ENCODE measurements around the gene OLFM1. TPM values are rescaled to one million over a fixed set of nuclear protein-coding genes. Genes with fewer than 3 reads are reported as not detected.

Gene OLFM1
- total RNA-seq, 4 donors from 2014 or later = 8.5 to 73.9 (median 19.1) TPM

GRCh38 chr9:135047521-135047920 is 39.9 kb upstream of the OLFM1 start:
- Histone ChIP-seq H3K27me3 (no peaks in the 10 kb centered on the region), H3K9me3 (no peaks in the 10 kb centered on the region), H3K4me1 (no peaks in the 10 kb centered on the region), H3K4me3 (no peak overlapping the region), H3K36me3 (no peaks in the 10 kb centered on the region), H3K27ac (no peak overlapping the region)
- intact Hi-C loops (cut with DNase I; ENCODE audit: low total_unique reads) = no loop called here
- DNase-seq = no peak
- TF ChIP-seq CTCF (IDR thresholded peaks at IDR 0.05) = no peak
- no peak for TF ChIP-seq POLR2A (IDR thresholded peaks at IDR 0.05)

- no peaks in the 10 kb centered on the region for H3K4me1 ChIP-seq
- no peak overlapping the region for H3K27ac ChIP-seq
- no peaks in the 10 kb centered on the region for H3K9me3 ChIP-seq
- no peak for DNase-seq
- no peaks in the 10 kb centered on the region for H3K27me3 ChIP-seq
- no peak overlapping the region for H3K4me3 ChIP-seq
- no peaks in the 10 kb centered on the region for H3K36me3 ChIP-seq
- intact Hi-C loops (cut with DNase I; ENCODE audit: low total_unique reads) = no loop called here
- no peak for TF ChIP-seq POLR2A (IDR thresholded peaks at IDR 0.05)
- no peak for TF ChIP-seq CTCF (IDR thresholded peaks at IDR 0.05)
These were observed 39.3 kb upstream of the OLFM1 start for GRCh38 chr9:135048046-135048757.

- Histone ChIP-seq H3K4me3 (no peak overlapping the region), H3K27ac (no peak overlapping the region), H3K4me1 (no peaks in the 10 kb centered on the region), H3K36me3 (no peaks in the 10 kb centered on the region), H3K27me3 (no peaks in the 10 kb centered on the region), H3K9me3 (no peaks in the 10 kb centered on the region)
- no peak for DNase-seq
- intact Hi-C loops (cut with DNase I; ENCODE audit: low total_unique reads) = no loop called here
- TF ChIP-seq POLR2A (IDR thresholded peaks at IDR 0.05) = no peak
- no peak for TF ChIP-seq CTCF (IDR thresholded peaks at IDR 0.05)
These were observed 38.6 kb upstream of the OLFM1 start for GRCh38 chr9:135048758-135049444.

- TF ChIP-seq CTCF (IDR thresholded peaks at IDR 0.05) = no peak
- no peak for TF ChIP-seq POLR2A (IDR thresholded peaks at IDR 0.05)
- Histone ChIP-seq H3K27me3 (no peaks in the 10 kb centered on the region), H3K4me3 (no peak overlapping the region), H3K4me1 (no peaks in the 10 kb centered on the region), H3K9me3 (no peaks in the 10 kb centered on the region), H3K36me3 (no peaks in the 10 kb centered on the region), H3K27ac (no peak overlapping the region)
- intact Hi-C loops (cut with DNase I; ENCODE audit: low total_unique reads) = no loop called here
- DNase-seq = no peak
These were observed 38.0 kb upstream of the OLFM1 start for GRCh38 chr9:135049460-135049859.

Measured in uterus (tissue), 4 donors.